Kidney epithelial cell (primary cell): ENCODE data around the gene AIDA. TPM values are rescaled to one million over a fixed set of nuclear protein-coding genes. Genes with fewer than 3 reads are reported as not detected.

Experiments
- DNase-seq: peaks from one replicate; pipeline ENCODE4 v3.0.0-alpha.2; 2010; ENCODE audit warnings: low read depth
- H3K27me3 ChIP-seq: 2 replicates; pipeline ENCODE4 v1.6.0; 2011; ENCODE audit warnings: low read length; ENCODE audit not compliant: control insufficient read depth, insufficient read depth
- H3K36me3 ChIP-seq: 2 replicates; pipeline ENCODE4 v1.5.1; 2011; ENCODE audit warnings: low read length; ENCODE audit not compliant: control insufficient read depth, insufficient read depth
- H3K4me3 ChIP-seq: 2 replicates; pipeline ENCODE4 v1.5.1; 2011; ENCODE audit warnings: low read depth, mild to moderate bottlenecking, control low read depth, low read length
- CTCF ChIP-seq: IDR thresholded peaks from 2 replicates; pipeline ENCODE4 v1.5.1; 2011; ENCODE audit warnings: mild to moderate bottlenecking, moderate library complexity, low read length, control low read depth, inconsistent platforms; ENCODE audit not compliant: insufficient read depth, poor library complexity, severe bottlenecking
- total RNA-seq: library from RNA; depleted of rRNA; stranded (reverse); fragments of >200 nt; gene quantifications from 2 replicates; pipeline ENCODE4 v1.2.3, GENCODE V29; 2015

AIDA gene
- total RNA-seq, 1 donor from 2014 or later: 50.7 TPM

GRCh38 chr1:222652676-222653075, 59.6 kb downstream of the AIDA start:
- peaks cover 1% of the 10 kb centered on the region for H3K36me3 ChIP-seq
- no peak for TF ChIP-seq CTCF
- DNase-seq: no peak
- no peak overlapping the region for H3K4me3 ChIP-seq
- H3K27me3 ChIP-seq: no peaks in the 10 kb centered on the region

GRCh38 chr1:222644636-222644980, 67.7 kb downstream of the AIDA start:
- H3K27me3 ChIP-seq: no peaks in the 10 kb centered on the region
- no peaks in the 10 kb centered on the region for H3K36me3 ChIP-seq
- TF ChIP-seq CTCF: no peak
- H3K4me3 ChIP-seq: peak overlapping the region; percentile 65
- no peak for DNase-seq

- Histone ChIP-seq H3K36me3 (no peaks in the 10 kb centered on the region), H3K4me3 (peak overlapping the region; percentile 65), H3K27me3 (no peaks in the 10 kb centered on the region)
- peak; percentile 90 for DNase-seq
- TF ChIP-seq CTCF: no peak
These were observed 68.2 kb downstream of the AIDA start for GRCh38 chr1:222643938-222644635.

GRCh38 chr1:222643606-222643937, 68.7 kb downstream of the AIDA start:
- Histone ChIP-seq H3K4me3 (peak overlapping the region; percentile 65), H3K36me3 (no peaks in the 10 kb centered on the region), H3K27me3 (no peaks in the 10 kb centered on the region)
- no peak for TF ChIP-seq CTCF
- no peak for DNase-seq

- Histone ChIP-seq H3K36me3 (no peaks in the 10 kb centered on the region), H3K4me3 (no peak overlapping the region), H3K27me3 (no peaks in the 10 kb centered on the region)
- TF ChIP-seq CTCF: no peak
- no peak for DNase-seq
These were observed 69.8 kb downstream of the AIDA start for GRCh38 chr1:222642468-222642867.

GRCh38 chr1:222641269-222641948, 70.9 kb downstream of the AIDA start:
- no peak for DNase-seq
- no peaks in the 10 kb centered on the region for H3K27me3 ChIP-seq
- TF ChIP-seq CTCF: no peak

More at GRCh38 chr1:222641269-222641948, 70.9 kb downstream of the AIDA start:
- Histone ChIP-seq H3K36me3 (no peaks in the 10 kb centered on the region), H3K4me3 (no peak overlapping the region)
